ENCODE data around the gene WEE1.

- TF ChIP-seq, protein P1, sequence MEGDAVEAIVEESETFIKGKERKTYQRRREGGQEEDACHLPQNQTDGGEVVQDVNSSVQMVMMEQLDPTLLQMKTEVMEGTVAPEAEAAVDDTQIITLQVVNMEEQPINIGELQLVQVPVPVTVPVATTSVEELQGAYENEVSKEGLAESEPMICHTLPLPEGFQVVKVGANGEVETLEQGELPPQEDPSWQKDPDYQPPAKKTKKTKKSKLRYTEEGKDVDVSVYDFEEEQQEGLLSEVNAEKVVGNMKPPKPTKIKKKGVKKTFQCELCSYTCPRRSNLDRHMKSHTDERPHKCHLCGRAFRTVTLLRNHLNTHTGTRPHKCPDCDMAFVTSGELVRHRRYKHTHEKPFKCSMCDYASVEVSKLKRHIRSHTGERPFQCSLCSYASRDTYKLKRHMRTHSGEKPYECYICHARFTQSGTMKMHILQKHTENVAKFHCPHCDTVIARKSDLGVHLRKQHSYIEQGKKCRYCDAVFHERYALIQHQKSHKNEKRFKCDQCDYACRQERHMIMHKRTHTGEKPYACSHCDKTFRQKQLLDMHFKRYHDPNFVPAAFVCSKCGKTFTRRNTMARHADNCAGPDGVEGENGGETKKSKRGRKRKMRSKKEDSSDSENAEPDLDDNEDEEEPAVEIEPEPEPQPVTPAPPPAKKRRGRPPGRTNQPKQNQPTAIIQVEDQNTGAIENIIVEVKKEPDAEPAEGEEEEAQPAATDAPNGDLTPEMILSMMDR (conservative IDR thresholded peaks at IDR 0.05 in 1 of 2, IDR thresholded peaks at IDR 0.05 in 1 of 2; ENCODE audit: extremely low read depth in 1 of 2, insufficient read depth in 1 of 2, low read depth in 1 of 2, low read length in 2 of 2) = no peak
- TF ChIP-seq EZH2 (IDR thresholded peaks at IDR 0.05; ENCODE audit: borderline replicate concordance, low read length) = no peak
Measured at GRCh38 chr11:9639099-9639498, 65.6 kb downstream of the WEE1 start.
